Progenitor cell of endocrine pancreas (in vitro differentiated cells): ENCODE measurements around the gene MPG. TPM values are rescaled to one million over a fixed set of nuclear protein-coding genes. Genes with fewer than 3 reads are reported as not detected.

Experiments
- DNase-seq: peaks from one replicate; pipeline ENCODE4 v3.0.0; 2021; ENCODE audit warnings: low spot score; ENCODE audit not compliant: unreplicated experiment
- H3K27ac Mint-ChIP-seq: 2 replicates; pipeline ENCODE4 v1.8.0; 2021; ENCODE audit warnings: mild to moderate bottlenecking, moderate library complexity, mixed read lengths
- H3K27me3 Mint-ChIP-seq: 2 replicates; pipeline ENCODE4 v1.8.0; 2021; ENCODE audit warnings: mixed read lengths
- H3K36me3 Mint-ChIP-seq: 2 replicates; pipeline ENCODE4 v1.8.0; 2022; ENCODE audit warnings: mixed read lengths; ENCODE audit not compliant: insufficient read depth
- H3K4me1 Mint-ChIP-seq: 2 replicates; pipeline ENCODE4 v1.8.0; 2021; ENCODE audit warnings: low read depth, mixed read lengths
- H3K4me3 Mint-ChIP-seq: 2 replicates; pipeline ENCODE4 v1.8.0; 2021; ENCODE audit warnings: low read depth, mild to moderate bottlenecking, moderate library complexity, mixed read lengths
- H3K9me3 Mint-ChIP-seq: 2 replicates; pipeline ENCODE4 v1.8.0; 2021; ENCODE audit warnings: low read depth, mixed read lengths
- CTCF ChIP-seq: fragments of 200-600 bp; sonication (generic); IDR thresholded peaks from one replicate; pipeline ENCODE4 v1.5.0; 2021; ENCODE audit warnings: antibody characterized with exemption, mild to moderate bottlenecking; ENCODE audit not compliant: unreplicated experiment
- total RNA-seq: library from RNA; stranded (reverse); gene quantifications from 2 replicates; pipeline ENCODE4 v1.2.1, GENCODE V29; 2021

MPG gene
- total RNA-seq, 1 donor from 2014 or later, result 35.2 TPM

GRCh38 chr16:104928-105327, 26.9 kb downstream of the MPG start:
- Mint-ChIP-seq H3K4me3 (no peak overlapping the region), H3K36me3 (peaks cover 6% of the 10 kb centered on the region), H3K27me3 (no peaks in the 10 kb centered on the region), H3K9me3 (no peaks in the 10 kb centered on the region), H3K27ac (no peak overlapping the region), H3K4me1 (peaks cover 2% of the 10 kb centered on the region)
- no peak for DNase-seq
- no peak for TF ChIP-seq CTCF

GRCh38 chr16:105521-105920, 27.5 kb downstream of the MPG start:
- Mint-ChIP-seq H3K27me3 (no peaks in the 10 kb centered on the region), H3K9me3 (no peaks in the 10 kb centered on the region), H3K4me3 (no peak overlapping the region), H3K27ac (no peak overlapping the region), H3K36me3 (peaks cover 6% of the 10 kb centered on the region), H3K4me1 (peaks cover 2% of the 10 kb centered on the region)
- no peak for DNase-seq
- TF ChIP-seq CTCF, result no peak

- peak; percentile 81 for TF ChIP-seq CTCF
- H3K9me3 Mint-ChIP-seq, result no peaks in the 10 kb centered on the region
- peaks cover 2% of the 10 kb centered on the region for H3K4me1 Mint-ChIP-seq
- no peak overlapping the region for H3K4me3 Mint-ChIP-seq
- DNase-seq, result no peak
- no peaks in the 10 kb centered on the region for H3K27me3 Mint-ChIP-seq
- H3K27ac Mint-ChIP-seq, result no peak overlapping the region
- H3K36me3 Mint-ChIP-seq, result peaks cover 8% of the 10 kb centered on the region
These were observed 28.7 kb downstream of the MPG start for GRCh38 chr16:106623-107324.

GRCh38 chr16:112153-112840, 34.3 kb downstream of the MPG start:
- Mint-ChIP-seq H3K9me3 (no peaks in the 10 kb centered on the region), H3K4me1 (peaks cover 2% of the 10 kb centered on the region), H3K27me3 (no peaks in the 10 kb centered on the region), H3K36me3 (peaks cover 14% of the 10 kb centered on the region), H3K27ac (peak overlapping the region; percentile 73), H3K4me3 (no peak overlapping the region)
- no peak for TF ChIP-seq CTCF
- DNase-seq, result no peak

GRCh38 chr16:114327-114726, 36.3 kb downstream of the MPG start:
- no peak for DNase-seq
- H3K27me3 Mint-ChIP-seq, result no peaks in the 10 kb centered on the region
- H3K27ac Mint-ChIP-seq, result no peak overlapping the region
- H3K9me3 Mint-ChIP-seq, result no peaks in the 10 kb centered on the region
- H3K36me3 Mint-ChIP-seq, result peaks cover 13% of the 10 kb centered on the region
- H3K4me3 Mint-ChIP-seq, result no peak overlapping the region
- H3K4me1 Mint-ChIP-seq, result no peaks in the 10 kb centered on the region
- TF ChIP-seq CTCF, result no peak
